Uterus (tissue), 4 donors: ENCODE data around the gene RAB35. TPM values are rescaled to one million over a fixed set of nuclear protein-coding genes. Genes with fewer than 3 reads are reported as not detected.
A peak's percentile ranks its signal among the peaks of the same experiment; 100 is the strongest.

Experiments used
- DNase-seq, 2 donors: peaks; one replicate each; pipeline ENCODE4 v3.0.0-alpha.2; 2019 to 2020
- H3K27ac ChIP-seq, 2 donors: fragments of 200-600 bp; sonication (generic); 1 replicate in 1 of 2; 2 replicates in 1 of 2; pipeline ENCODE4 v1.5.1; 2016 to 2018
- H3K27me3 ChIP-seq, 2 donors: fragments of 200-600 bp; sonication (generic); one replicate each; pipeline ENCODE4 v1.5.1; 2018 to 2019; ENCODE audit warnings: control low read depth in 1 of 2
- H3K36me3 ChIP-seq, 2 donors: fragments of 200-600 bp; sonication (generic); one replicate each; pipeline ENCODE4 v1.5.1; 2019; ENCODE audit warnings: control low read depth in 1 of 2
- H3K4me1 ChIP-seq, 2 donors: fragments of 200-600 bp; sonication (generic); one replicate each; pipeline ENCODE4 v1.5.1; 2018 to 2019; ENCODE audit warnings: control low read depth in 1 of 2
- H3K4me3 ChIP-seq, 2 donors: fragments of 200-600 bp; sonication (generic); 1 replicate in 1 of 2; 2 replicates in 1 of 2; pipeline ENCODE4 v1.5.1; 2018 to 2019; ENCODE audit warnings: mild to moderate bottlenecking in 1 of 2
- H3K9me3 ChIP-seq, 2 donors: fragments of 200-600 bp; sonication (generic); one replicate each; pipeline ENCODE4 v1.5.1; 2019; ENCODE audit warnings: control low read depth in 1 of 2
- POLR2A ChIP-seq, 2 donors: fragments of 450-650 bp; IDR thresholded peaks; one replicate each; pipeline ENCODE4 v1.6.1; 2016; ENCODE audit warnings: antibody characterized with exemption in 2 of 2, mild to moderate bottlenecking in 1 of 2, moderate library complexity in 1 of 2
- intact Hi-C: fragments of 100-400 bp; cut with DNase I; formaldehyde crosslinking; loops from one replicate; pipeline ENCODE4 v1.15.1; 2023; ENCODE audit warnings: low total_unique reads
- total RNA-seq, 4 donors: library from RNA; depleted of rRNA in 3 of 4; stranded (reverse); fragments of >200 nt in 3 of 4; gene quantifications; one replicate each; pipeline versions ENCODE4 v1.1.0 to v1.2.4, GENCODE V29; 2014 to 2023
- TF ChIP-seq, protein P1 (sequence below), 4 experiments: fragments of 200-600 bp in 2 of 4; fragments of 450-650 bp in 2 of 4; sonication (generic) in 2 of 4; IDR thresholded peaks; one replicate each; pipeline ENCODE4 v1.5.1; 2016 to 2019; ENCODE audit warnings: antibody characterized with exemption in 4 of 4, mild to moderate bottlenecking in 2 of 4, moderate library complexity in 1 of 4
- donor health status: DM: yes; HTN: yes; CAD: no.

RAB35 gene
- total RNA-seq, 4 donors from 2014 or later, result 13.1 to 43.9 (median 22.4) TPM

DNA sequence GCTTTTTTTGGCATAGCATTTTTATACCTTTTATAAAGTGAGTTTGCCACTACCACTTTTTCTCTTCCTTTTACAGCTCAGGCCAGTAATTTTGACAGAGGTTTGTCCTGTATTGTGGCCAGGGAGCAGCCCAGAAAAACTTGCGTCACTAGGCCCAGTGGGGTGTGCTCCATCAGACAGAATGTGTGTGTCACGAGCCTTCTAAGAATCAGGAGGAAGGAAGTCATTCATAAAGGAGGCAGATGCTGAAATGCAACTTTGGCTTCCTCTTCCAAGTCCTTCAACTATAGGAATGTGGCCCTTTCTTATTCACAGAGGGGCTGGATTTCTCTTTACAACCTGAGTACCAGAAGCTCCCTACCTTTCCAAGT lies 10.1 kb upstream of the RAB35 start:
- no peaks in the 10 kb centered on the region for H3K36me3 ChIP-seq
- DNase-seq, result no peak
- no peak for TF ChIP-seq POLR2A (IDR thresholded peaks at IDR 0.05)
- no peaks in the 10 kb centered on the region for H3K9me3 ChIP-seq
- no peaks in the 10 kb centered on the region for H3K4me1 ChIP-seq
- H3K27ac ChIP-seq, result peak overlapping the region in 1 of 2 donors; percentile 31
- H3K27me3 ChIP-seq, result no peaks in the 10 kb centered on the region
- intact Hi-C loops, result no loop called here
- H3K4me3 ChIP-seq, result no peak overlapping the region

DNA sequence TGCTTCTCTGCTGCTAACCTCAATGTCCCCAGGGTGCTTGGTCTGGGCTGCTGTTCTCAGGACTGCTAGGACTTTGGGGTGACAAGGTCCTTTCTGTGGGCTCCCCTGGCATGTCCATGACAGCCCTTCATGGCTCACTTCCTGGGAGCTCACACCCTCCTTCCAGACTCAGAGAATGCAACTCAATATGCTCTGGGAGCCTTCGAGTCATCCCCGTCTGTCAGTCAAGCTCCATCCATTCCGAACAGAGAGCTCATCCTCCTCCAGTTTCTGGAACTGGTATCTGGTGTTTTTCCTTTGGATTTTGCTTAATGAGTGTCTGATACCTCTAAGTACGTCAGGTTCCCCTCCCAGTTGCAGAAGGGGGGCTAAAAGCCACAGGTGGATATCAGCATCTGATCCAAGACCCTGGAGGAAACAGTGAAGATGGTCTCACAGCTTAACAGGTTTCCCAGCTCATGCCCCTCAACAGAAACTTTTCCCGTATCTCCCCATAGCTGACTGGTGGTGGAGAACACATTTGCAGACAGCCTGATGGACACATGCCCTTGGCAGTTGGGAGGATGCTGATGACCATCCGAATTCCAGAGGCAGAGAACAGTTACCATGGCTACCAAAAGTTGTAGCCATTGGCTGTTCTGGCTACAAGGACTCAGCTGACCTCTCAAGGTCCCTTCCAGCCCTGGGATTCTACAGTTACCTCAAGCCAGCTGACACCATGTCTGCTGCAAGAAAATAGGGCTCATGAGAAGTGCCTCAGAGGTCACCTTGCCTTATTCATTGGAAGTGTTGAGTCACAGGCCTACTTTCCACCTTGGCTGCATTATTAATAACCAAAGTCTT lies 9.5 kb upstream of the RAB35 start:
- intact Hi-C loops, result no loop called here
- H3K9me3 ChIP-seq, result no peaks in the 10 kb centered on the region
- no peak for DNase-seq
- no peaks in the 10 kb centered on the region for H3K27me3 ChIP-seq
- TF ChIP-seq, protein P1, sequence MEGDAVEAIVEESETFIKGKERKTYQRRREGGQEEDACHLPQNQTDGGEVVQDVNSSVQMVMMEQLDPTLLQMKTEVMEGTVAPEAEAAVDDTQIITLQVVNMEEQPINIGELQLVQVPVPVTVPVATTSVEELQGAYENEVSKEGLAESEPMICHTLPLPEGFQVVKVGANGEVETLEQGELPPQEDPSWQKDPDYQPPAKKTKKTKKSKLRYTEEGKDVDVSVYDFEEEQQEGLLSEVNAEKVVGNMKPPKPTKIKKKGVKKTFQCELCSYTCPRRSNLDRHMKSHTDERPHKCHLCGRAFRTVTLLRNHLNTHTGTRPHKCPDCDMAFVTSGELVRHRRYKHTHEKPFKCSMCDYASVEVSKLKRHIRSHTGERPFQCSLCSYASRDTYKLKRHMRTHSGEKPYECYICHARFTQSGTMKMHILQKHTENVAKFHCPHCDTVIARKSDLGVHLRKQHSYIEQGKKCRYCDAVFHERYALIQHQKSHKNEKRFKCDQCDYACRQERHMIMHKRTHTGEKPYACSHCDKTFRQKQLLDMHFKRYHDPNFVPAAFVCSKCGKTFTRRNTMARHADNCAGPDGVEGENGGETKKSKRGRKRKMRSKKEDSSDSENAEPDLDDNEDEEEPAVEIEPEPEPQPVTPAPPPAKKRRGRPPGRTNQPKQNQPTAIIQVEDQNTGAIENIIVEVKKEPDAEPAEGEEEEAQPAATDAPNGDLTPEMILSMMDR (IDR thresholded peaks at IDR 0.05), result no peak
- TF ChIP-seq POLR2A (IDR thresholded peaks at IDR 0.05), result no peak
- no peaks in the 10 kb centered on the region for H3K4me1 ChIP-seq
- no peak overlapping the region for H3K4me3 ChIP-seq
- no peaks in the 10 kb centered on the region for H3K36me3 ChIP-seq
- peak overlapping the region in 1 of 2 donors; percentile 31 for H3K27ac ChIP-seq

DNA sequence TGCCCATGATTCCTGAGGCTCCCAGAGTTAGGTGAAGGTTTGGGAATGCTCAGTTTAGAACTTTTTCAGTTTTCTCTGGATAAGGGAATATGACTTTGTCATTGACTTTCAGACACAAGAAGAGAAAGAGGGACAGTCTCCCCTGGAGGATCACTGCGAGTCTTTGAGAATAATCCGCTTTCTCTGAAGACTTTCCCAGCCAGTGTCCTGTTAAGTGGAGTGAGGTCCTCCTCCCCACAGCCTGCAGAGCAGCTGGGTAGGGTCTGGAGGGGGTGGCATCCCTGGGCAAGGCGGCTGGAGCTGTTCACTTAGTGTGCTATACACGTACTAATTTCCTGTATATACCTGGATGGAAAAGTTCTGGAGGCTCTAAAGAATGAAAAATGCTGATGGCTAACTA lies 8.5 kb upstream of the RAB35 start:
- no peak overlapping the region for H3K4me3 ChIP-seq
- no peaks in the 10 kb centered on the region for H3K27me3 ChIP-seq
- no peak overlapping the region for H3K27ac ChIP-seq
- TF ChIP-seq, protein P1 (IDR thresholded peaks at IDR 0.05), result no peak
- TF ChIP-seq POLR2A (IDR thresholded peaks at IDR 0.05), result no peak
- no peaks in the 10 kb centered on the region for H3K36me3 ChIP-seq
- intact Hi-C loops, result no loop called here
- no peak for DNase-seq
- H3K9me3 ChIP-seq, result no peaks in the 10 kb centered on the region
- no peaks in the 10 kb centered on the region for H3K4me1 ChIP-seq

DNA sequence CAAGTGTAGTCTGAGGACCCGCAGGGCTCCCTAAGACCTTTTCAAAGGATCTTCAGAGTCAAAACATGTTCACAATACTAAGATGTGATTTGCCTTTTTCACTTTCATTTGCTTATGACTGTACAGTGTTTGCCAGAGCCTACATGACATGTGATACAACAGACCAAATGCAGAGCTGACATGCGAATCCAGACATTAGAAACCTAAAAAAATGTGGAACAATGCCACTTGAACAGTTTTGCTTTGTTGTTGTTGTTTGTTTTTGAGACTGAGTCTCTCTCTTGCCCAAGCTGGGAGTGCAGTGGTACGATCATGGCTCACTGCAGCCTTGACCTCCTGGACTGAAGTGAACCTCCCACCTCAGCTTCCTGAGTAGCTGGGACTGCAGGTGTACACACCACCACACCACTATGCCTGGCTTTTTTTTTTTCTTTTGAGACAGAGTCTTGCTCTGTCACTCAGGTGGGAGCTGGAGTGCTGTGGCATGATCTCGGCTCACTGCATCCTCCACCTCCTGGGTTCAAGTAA lies 5.3 kb upstream of the RAB35 start:
- Histone ChIP-seq H3K27ac (no peak overlapping the region), H3K4me1 (no peaks in the 10 kb centered on the region), H3K4me3 (no peak overlapping the region), H3K36me3 (no peaks in the 10 kb centered on the region), H3K9me3 (no peaks in the 10 kb centered on the region), H3K27me3 (no peaks in the 10 kb centered on the region)
- no peak for DNase-seq
- TF ChIP-seq, protein P1 (IDR thresholded peaks at IDR 0.05), result no peak
- no peak for TF ChIP-seq POLR2A (IDR thresholded peaks at IDR 0.05)
- intact Hi-C loops, result no loop called here

DNA sequence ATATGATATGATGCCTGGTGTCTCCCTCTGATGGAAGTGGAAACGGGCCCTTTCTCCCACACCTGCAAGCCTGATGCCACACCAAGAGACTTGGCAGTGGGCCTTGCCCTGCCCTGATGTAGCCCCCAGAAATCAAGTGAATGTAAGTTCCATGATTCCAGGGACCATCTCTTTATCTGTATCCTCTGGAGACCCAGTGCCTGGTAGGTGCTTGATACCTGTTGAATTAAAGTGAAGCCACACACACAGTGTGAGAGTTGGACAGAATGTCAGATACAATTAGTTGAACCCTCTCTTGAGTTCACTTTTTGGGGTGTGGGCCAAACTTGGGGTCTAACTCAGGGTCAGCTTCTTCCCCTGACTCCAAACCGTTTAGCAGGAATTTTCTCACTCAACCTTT lies 4.8 kb upstream of the RAB35 start:
- H3K36me3 ChIP-seq, result no peaks in the 10 kb centered on the region
- no peaks in the 10 kb centered on the region for H3K27me3 ChIP-seq
- no peak overlapping the region for H3K27ac ChIP-seq
- H3K4me3 ChIP-seq, result no peak overlapping the region
- TF ChIP-seq POLR2A (IDR thresholded peaks at IDR 0.05), result no peak
- TF ChIP-seq, protein P1 (IDR thresholded peaks at IDR 0.05), result no peak
- no peak for DNase-seq
- intact Hi-C loops, result no loop called here
- H3K9me3 ChIP-seq, result no peaks in the 10 kb centered on the region
- H3K4me1 ChIP-seq, result no peaks in the 10 kb centered on the region
